Cardiac muscle cell (in vitro differentiated cells and primary cell): ENCODE measurements around the gene EIF2B1. TPM values are rescaled to one million over a fixed set of nuclear protein-coding genes. Genes with fewer than 3 reads are reported as not detected.

ENCODE experiments used
- DNase-seq, 2 donors: peaks; one replicate each; pipeline versions ENCODE4 v3.0.0 to v3.0.0-alpha.2; 2010 to 2017; ENCODE audit warnings: low read depth in 1 of 2, low spot score in 1 of 2
- H3K27ac ChIP-seq: fragments of 200-600 bp; sonication (generic); 2 replicates; pipeline ENCODE4 v1.5.1; 2016
- H3K27me3 ChIP-seq: fragments of 200-600 bp; sonication (generic); 2 replicates; pipeline ENCODE4 v1.6.0; 2016; ENCODE audit warnings: control low read depth
- H3K36me3 ChIP-seq: fragments of 200-600 bp; sonication (generic); 2 replicates; pipeline ENCODE4 v1.5.1; 2016; ENCODE audit warnings: control low read depth
- H3K4me1 ChIP-seq: fragments of 200-600 bp; sonication (generic); 2 replicates; pipeline ENCODE4 v1.8.1; 2017; ENCODE audit warnings: low read depth, mild to moderate bottlenecking, mixed run types
- H3K4me3 ChIP-seq: fragments of 200-600 bp; sonication (generic); 2 replicates; pipeline ENCODE4 v1.5.1; 2016; ENCODE audit warnings: mild to moderate bottlenecking
- H3K9me3 ChIP-seq: fragments of 200-600 bp; sonication (generic); 2 replicates; pipeline ENCODE4 v1.5.1; 2017; ENCODE audit warnings: low read depth, mild to moderate bottlenecking, control low read depth
- polyA plus RNA-seq: library from polyadenylated mRNA; unstranded; fragments of >200 nt; fragmentation: Nextera tagmentation; extraction: Ambion mirVana; gene quantifications from 2 replicates; pipeline ENCODE4 v1.2.1, GENCODE V29; 2016
- total RNA-seq: library from RNA; depleted of rRNA; stranded (reverse); fragments of >200 nt; gene quantifications from 2 replicates; pipeline ENCODE4 v1.2.3, GENCODE V29; 2016
- TF ChIP-seq, protein P1 (sequence below): IDR thresholded peaks from 2 replicates; pipeline ENCODE4 v1.5.1; 2012; ENCODE audit warnings: low read depth, mild to moderate bottlenecking, low read length

EIF2B1 gene
- total and polyA plus RNA-seq, 2 experiments from 2014 or later = 48.5 to 129 TPM

DNA sequence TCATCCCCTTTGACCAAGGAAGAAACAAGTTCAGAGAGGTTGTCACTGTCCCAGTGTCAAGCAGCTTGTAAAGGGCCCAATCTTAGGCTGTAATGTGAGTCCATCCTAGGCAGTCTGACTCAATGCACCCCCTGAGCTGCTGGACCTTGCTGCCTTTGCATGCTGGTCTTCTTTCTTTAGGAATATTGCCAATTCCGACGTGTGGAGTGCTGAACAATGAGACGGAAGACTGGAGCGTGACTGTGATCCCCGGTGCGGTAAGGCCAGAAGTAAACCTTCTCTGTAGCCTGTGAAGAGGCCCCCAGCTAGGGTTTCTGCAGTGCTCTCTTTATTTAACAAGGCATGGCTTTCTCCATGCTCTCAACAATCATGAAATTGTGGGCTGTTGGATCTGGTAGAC lies 38.4 kb upstream of the EIF2B1 start:
- Histone ChIP-seq H3K27ac (no peak overlapping the region), H3K36me3 (peaks cover 8% of the 10 kb centered on the region), H3K4me1 (peaks cover 7% of the 10 kb centered on the region), H3K27me3 (no peaks in the 10 kb centered on the region), H3K9me3 (no peaks in the 10 kb centered on the region), H3K4me3 (peak overlapping the region; percentile 90)
- DNase-seq = peak in 1 of 2 donors; percentile 4
- TF ChIP-seq, protein P1, sequence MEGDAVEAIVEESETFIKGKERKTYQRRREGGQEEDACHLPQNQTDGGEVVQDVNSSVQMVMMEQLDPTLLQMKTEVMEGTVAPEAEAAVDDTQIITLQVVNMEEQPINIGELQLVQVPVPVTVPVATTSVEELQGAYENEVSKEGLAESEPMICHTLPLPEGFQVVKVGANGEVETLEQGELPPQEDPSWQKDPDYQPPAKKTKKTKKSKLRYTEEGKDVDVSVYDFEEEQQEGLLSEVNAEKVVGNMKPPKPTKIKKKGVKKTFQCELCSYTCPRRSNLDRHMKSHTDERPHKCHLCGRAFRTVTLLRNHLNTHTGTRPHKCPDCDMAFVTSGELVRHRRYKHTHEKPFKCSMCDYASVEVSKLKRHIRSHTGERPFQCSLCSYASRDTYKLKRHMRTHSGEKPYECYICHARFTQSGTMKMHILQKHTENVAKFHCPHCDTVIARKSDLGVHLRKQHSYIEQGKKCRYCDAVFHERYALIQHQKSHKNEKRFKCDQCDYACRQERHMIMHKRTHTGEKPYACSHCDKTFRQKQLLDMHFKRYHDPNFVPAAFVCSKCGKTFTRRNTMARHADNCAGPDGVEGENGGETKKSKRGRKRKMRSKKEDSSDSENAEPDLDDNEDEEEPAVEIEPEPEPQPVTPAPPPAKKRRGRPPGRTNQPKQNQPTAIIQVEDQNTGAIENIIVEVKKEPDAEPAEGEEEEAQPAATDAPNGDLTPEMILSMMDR = no peak

- peaks cover 8% of the 10 kb centered on the region for H3K36me3 ChIP-seq
- no peaks in the 10 kb centered on the region for H3K27me3 ChIP-seq
- peak within 1 kb of the TSS; percentile 49 for H3K27ac ChIP-seq
- H3K4me1 ChIP-seq = peaks cover 7% of the 10 kb centered on the region
- H3K9me3 ChIP-seq = no peaks in the 10 kb centered on the region
- peak within 1 kb of the TSS; percentile 90 for H3K4me3 ChIP-seq
- TF ChIP-seq, protein P1 = no peak
- peak; percentile 94 to 96 for DNase-seq
Observed at GRCh38 chr12:123670882-123671728, 37.6 kb upstream of the EIF2B1 start, which contains the start of gene TCTN2. Gene TCTN2 (plus strand): TSS chr12:123671113. CDS start chr12:123671241, 128 bp downstream.

DNA sequence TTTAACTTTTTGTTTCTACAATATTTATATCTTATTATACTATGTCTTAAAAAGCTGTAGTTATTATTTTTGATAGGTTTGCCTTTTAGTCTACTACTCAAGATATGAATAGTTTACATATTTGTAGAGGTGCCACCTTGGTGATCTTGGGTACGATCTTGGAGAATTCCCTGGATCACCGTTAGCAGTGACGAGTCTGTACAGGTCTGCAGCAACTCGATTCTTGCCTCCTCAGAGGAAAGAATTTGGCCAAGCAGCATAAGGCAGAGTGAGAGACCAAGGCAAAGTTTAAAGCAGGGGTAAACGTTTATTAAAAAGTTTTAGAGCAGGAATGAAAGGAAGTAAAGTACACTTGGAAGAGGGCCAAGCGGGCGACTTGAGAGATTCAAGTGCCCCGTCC lies 34.3 kb upstream of the EIF2B1 start:
- H3K27ac ChIP-seq = no peak overlapping the region
- TF ChIP-seq, protein P1 = no peak
- H3K27me3 ChIP-seq = no peaks in the 10 kb centered on the region
- H3K4me1 ChIP-seq = peaks cover 7% of the 10 kb centered on the region
- no peak for DNase-seq
- no peaks in the 10 kb centered on the region for H3K9me3 ChIP-seq
- no peak overlapping the region for H3K4me3 ChIP-seq
- H3K36me3 ChIP-seq = no peaks in the 10 kb centered on the region

DNA sequence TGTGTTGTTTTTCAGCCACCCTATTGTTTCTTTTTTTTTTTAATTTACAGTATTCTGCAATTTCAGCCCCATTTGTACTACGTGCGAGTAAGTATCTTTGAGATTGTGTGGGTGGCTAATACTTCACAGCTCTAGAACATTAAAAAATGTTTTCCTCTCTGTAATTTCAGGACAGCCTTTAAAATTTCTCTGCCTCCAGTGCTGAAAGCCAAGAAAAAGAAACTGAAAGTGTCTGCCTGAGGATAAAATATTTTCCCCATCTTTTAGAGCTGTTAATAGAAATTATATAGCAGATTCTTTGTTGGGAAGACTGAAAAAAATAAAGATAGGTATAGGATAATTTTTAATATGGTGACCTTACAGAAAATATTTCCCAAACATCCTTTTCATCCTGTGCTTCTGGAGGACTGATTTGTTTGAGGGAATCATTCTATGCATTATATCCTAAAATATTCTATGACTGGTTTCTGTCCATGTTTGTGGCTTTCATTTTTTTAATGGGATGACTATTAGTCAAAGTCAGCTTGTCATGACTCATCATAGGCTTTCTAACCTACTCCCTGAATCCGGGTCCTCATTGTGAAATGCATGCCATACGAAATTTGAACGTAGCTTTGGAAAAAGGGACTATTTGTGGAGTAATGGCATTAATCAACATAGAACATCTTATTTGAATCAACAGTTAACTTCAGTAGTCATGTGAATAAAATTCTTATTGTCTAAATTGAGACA lies 26.7 kb upstream of the EIF2B1 start:
- no peaks in the 10 kb centered on the region for H3K9me3 ChIP-seq
- H3K4me3 ChIP-seq = no peak overlapping the region
- H3K27ac ChIP-seq = no peak overlapping the region
- no peaks in the 10 kb centered on the region for H3K27me3 ChIP-seq
- peak in 1 of 2 donors; percentile 86 for DNase-seq
- H3K36me3 ChIP-seq = peaks cover 15% of the 10 kb centered on the region
- H3K4me1 ChIP-seq = no peaks in the 10 kb centered on the region
- TF ChIP-seq, protein P1 = no peak

GRCh38 chr12:123657211-123657610 lies 23.7 kb upstream of the EIF2B1 start:
- TF ChIP-seq, protein P1 = no peak
- Histone ChIP-seq H3K27ac (no peak overlapping the region), H3K9me3 (no peaks in the 10 kb centered on the region), H3K4me1 (no peaks in the 10 kb centered on the region), H3K4me3 (no peak overlapping the region), H3K36me3 (peaks cover 15% of the 10 kb centered on the region), H3K27me3 (no peaks in the 10 kb centered on the region)
- no peak for DNase-seq
